Hepatocyte (in vitro differentiated cells): ENCODE measurements around the gene ASGR1. TPM values are rescaled to one million over a fixed set of nuclear protein-coding genes. Genes with fewer than 3 reads are reported as not detected.

ENCODE experiments used
- DNase-seq: peaks from one replicate; pipeline ENCODE4 v3.0.0-alpha.2; 2016; ENCODE audit warnings: low spot score
- H2AFZ ChIP-seq: fragments of 200-600 bp; sonication (generic); 2 replicates; pipeline ENCODE4 v1.6.0; 2016; ENCODE audit warnings: antibody characterized with exemption, mild to moderate bottlenecking
- H3K27ac ChIP-seq: fragments of 200-600 bp; sonication (generic); 2 replicates; pipeline ENCODE4 v1.5.1; 2016; ENCODE audit warnings: mild to moderate bottlenecking
- H3K27me3 ChIP-seq: fragments of 200-600 bp; sonication (generic); 2 replicates; pipeline ENCODE4 v1.6.1; 2016
- H3K36me3 ChIP-seq: fragments of 200-600 bp; sonication (generic); replicated peaks from 2 replicates; pipeline ENCODE4 v1.5.1; 2016; ENCODE audit warnings: low read depth; ENCODE audit not compliant: insufficient read depth
- H3K4me1 ChIP-seq: fragments of 200-600 bp; sonication (generic); 2 replicates; pipeline ENCODE4 v1.5.1; 2016; ENCODE audit warnings: mild to moderate bottlenecking, moderate library complexity; ENCODE audit not compliant: insufficient read depth
- H3K4me2 ChIP-seq: fragments of 200-600 bp; sonication (generic); 2 replicates; pipeline ENCODE4 v1.6.0; 2016
- H3K4me3 ChIP-seq: fragments of 200-600 bp; sonication (generic); 2 replicates; pipeline ENCODE4 v1.5.1; 2016; ENCODE audit warnings: mild to moderate bottlenecking
- H3K79me2 ChIP-seq: fragments of 200-600 bp; sonication (generic); 2 replicates; pipeline ENCODE4 v1.6.0; 2017; ENCODE audit warnings: mild to moderate bottlenecking
- H3K9me2 ChIP-seq: fragments of 200-600 bp; sonication (generic); replicated peaks from 2 replicates; pipeline ENCODE4 v1.6.0; 2017; ENCODE audit warnings: mild to moderate bottlenecking; ENCODE audit not compliant: insufficient read depth
- H3K9me3 ChIP-seq: fragments of 200-600 bp; sonication (generic); 2 replicates; pipeline ENCODE4 v1.5.1; 2016; ENCODE audit warnings: low read depth, mild to moderate bottlenecking
- H4K20me1 ChIP-seq: fragments of 200-600 bp; sonication (generic); 2 replicates; pipeline ENCODE4 v1.6.0; 2016; ENCODE audit warnings: mild to moderate bottlenecking; ENCODE audit not compliant: insufficient read depth, poor library complexity, severe bottlenecking
- CTCF ChIP-seq: fragments of 200-600 bp; sonication (generic); IDR thresholded peaks from 2 replicates; pipeline ENCODE4 v1.5.1; 2016; ENCODE audit warnings: antibody characterized with exemption, mild to moderate bottlenecking; ENCODE audit not compliant: poor library complexity
- EZH2 ChIP-seq: fragments of 200-600 bp; sonication (generic); IDR thresholded peaks from 2 replicates; pipeline ENCODE4 v1.6.1; 2016; ENCODE audit warnings: antibody characterized with exemption, mild to moderate bottlenecking, borderline replicate concordance
- EZH2phosphoT487 ChIP-seq: fragments of 200-600 bp; sonication (generic); IDR thresholded peaks from one replicate; pipeline ENCODE4 v1.6.1; 2018; ENCODE audit warnings: antibody characterized with exemption, mild to moderate bottlenecking, low read depth, moderate library complexity; ENCODE audit not compliant: unreplicated experiment, severe bottlenecking
- WGBS: methylation state at CpG from one replicate; pipeline ENCODE4 v1.1.6; 2016; ENCODE audit warnings: low lambda C conversion rate; ENCODE audit errors: missing lambda C conversion rate; 5-methylcytosine and 5-hydroxymethylcytosine counted together
- polyA plus RNA-seq: library from polyadenylated mRNA; unstranded; fragments of >200 nt; fragmentation: Nextera tagmentation; extraction: Ambion mirVana; gene quantifications from 2 replicates; pipeline ENCODE4 v1.2.1, GENCODE V29; 2016
- total RNA-seq: library from RNA; depleted of rRNA; stranded (reverse); fragments of >200 nt; gene quantifications from 2 replicates; pipeline ENCODE4 v1.2.3, GENCODE V29; 2014

Gene ASGR1
- total and polyA plus RNA-seq, 2 experiments from 2014 or later: 74.0 to 140 TPM

DNA sequence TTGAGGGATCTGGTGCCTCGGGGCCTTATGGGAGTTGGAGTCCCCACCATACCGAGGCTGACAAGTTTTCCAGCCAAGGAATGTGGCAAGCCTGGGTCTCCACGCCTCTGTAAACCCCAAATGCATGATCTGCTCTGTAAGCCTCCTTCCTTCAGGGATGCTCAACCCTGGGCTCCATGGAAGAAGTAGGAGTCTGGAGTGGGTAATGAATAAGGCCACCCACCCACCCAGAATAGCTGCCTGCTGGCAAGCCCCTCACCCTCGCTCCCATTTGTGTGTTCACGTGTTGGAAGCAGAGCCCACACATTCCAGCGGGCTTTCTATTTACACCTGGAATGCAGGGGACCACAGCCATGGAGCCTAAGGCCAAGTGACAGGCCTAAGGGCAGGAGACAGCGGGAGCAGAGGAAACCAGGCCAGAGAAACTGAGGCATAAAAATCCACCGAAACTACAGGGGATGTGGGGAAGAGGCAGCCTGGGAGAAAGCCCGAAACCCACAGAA lies 36.0 kb upstream of the ASGR1 start:
- H3K4me1 ChIP-seq: peaks cover 34% of the 10 kb centered on the region
- H3K27ac ChIP-seq: peak overlapping the region; percentile 82
- peak overlapping the region; percentile 80 for H3K4me2 ChIP-seq
- no peaks in the 10 kb centered on the region for H3K27me3 ChIP-seq
- no peak overlapping the region for H2AFZ ChIP-seq
- DNase-seq: no peak
- no peaks in the 10 kb centered on the region for H3K9me3 ChIP-seq
- H3K4me3 ChIP-seq: no peak overlapping the region
- peaks cover 56% of the 10 kb centered on the region for H3K79me2 ChIP-seq
- WGBS: 8% methylated on average over 9 of the region's 9 CpGs
- H3K9me2 ChIP-seq: no peaks in the 10 kb centered on the region
- TF ChIP-seq EZH2 (no peak), CTCF (no peak), EZH2phosphoT487 (no peak)
- H3K36me3 ChIP-seq: no peaks in the 10 kb centered on the region
- H4K20me1 ChIP-seq: peaks cover 12% of the 10 kb centered on the region

DNA sequence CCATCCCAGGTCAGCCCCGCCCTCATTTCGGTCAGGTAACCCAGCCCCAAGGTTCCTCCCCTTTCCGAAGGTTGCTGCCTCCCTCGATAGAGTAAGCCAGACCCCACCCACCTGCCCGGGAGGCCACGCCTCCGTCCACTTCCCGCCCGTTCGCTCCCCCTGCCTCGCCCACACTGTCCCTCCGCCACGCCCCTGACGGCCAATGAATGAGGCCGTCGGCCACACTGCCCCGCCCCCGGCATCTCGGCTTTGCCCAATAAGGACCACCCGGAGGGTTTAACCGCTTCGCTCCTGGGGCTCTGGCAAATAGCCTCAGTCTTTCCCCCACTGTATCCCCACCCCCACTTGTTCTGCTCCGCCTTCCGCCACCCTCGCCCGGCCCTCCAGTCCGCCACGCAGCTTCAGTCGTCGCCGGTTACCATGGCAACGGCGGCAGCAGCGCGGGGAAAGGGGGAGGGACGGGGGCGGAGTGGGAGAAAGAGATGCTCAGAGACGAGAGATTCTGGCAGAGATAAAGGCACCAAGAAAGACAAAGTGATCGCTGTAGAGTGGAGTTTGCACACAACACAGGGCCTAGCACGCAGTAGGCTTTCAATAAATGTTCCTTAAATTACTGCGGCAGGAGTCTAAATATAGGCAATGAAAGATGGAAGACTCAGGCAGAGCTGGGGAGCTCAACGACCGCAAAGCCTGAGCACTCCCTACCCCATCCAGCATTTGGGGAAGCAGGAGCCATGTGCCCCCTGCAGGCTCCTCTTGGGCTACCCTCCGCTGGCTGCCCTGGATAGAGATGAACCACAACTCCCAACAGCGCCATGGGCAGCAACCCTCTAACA lies 35.3 kb upstream of the ASGR1 start:
- Histone ChIP-seq H2AFZ (no peak overlapping the region), H4K20me1 (peaks cover 12% of the 10 kb centered on the region), H3K4me3 (peak overlapping the region; percentile 20), H3K9me3 (no peaks in the 10 kb centered on the region), H3K4me1 (peaks cover 34% of the 10 kb centered on the region), H3K36me3 (no peaks in the 10 kb centered on the region), H3K79me2 (peaks cover 60% of the 10 kb centered on the region), H3K27me3 (no peaks in the 10 kb centered on the region), H3K9me2 (no peaks in the 10 kb centered on the region), H3K4me2 (peak overlapping the region; percentile 80), H3K27ac (peak overlapping the region; percentile 75)
- peak; percentile 99 for DNase-seq
- TF ChIP-seq CTCF: peak; percentile 52
- no peak for TF ChIP-seq EZH2
- no peak for TF ChIP-seq EZH2phosphoT487
- WGBS: under 1% methylated on average over 40 of the region's 45 CpGs

DNA sequence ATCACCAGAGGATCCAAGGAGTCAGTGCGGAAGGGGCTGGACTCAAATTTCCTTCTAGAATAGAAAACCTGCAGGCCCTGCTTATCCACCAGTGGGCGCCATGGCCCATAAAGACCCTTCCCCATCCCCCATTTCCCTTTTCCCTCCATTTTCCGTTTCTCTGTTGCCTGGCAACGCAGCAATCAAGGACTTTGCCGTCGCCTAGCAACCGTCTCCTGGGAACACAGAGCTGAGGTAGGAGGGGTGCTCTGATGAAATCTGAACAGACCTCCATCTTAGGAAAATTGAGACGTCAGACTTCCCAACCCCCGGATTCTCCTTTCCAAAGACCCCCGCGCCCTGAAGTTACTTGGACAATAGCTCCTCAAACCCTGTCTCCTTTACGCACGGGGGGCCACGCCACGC lies 34.7 kb upstream of the ASGR1 start:
- TF ChIP-seq CTCF: peak; percentile 57
- TF ChIP-seq EZH2: no peak
- Histone ChIP-seq H3K9me3 (no peaks in the 10 kb centered on the region), H4K20me1 (peaks cover 12% of the 10 kb centered on the region), H3K4me1 (peaks cover 28% of the 10 kb centered on the region), H3K79me2 (peaks cover 54% of the 10 kb centered on the region), H3K27me3 (no peaks in the 10 kb centered on the region), H3K36me3 (no peaks in the 10 kb centered on the region), H3K4me3 (peak overlapping the region; percentile 17), H2AFZ (no peak overlapping the region), H3K27ac (peak overlapping the region; percentile 75), H3K4me2 (peak overlapping the region; percentile 80), H3K9me2 (no peaks in the 10 kb centered on the region)
- peak; percentile 92 for DNase-seq
- 5% methylated on average over 15 of the region's 15 CpGs for WGBS
